Testis (tissue), 2 donors: Measurements from ENCODE around the gene NXPH3.

Source experiments
- CTCF ChIP-seq, 3 experiments: fragments of 450-650 bp in 2 of 3; fragments of 200-600 bp in 1 of 3; sonication (generic) in 1 of 3; IDR thresholded peaks; one replicate each; pipeline ENCODE4 v1.5.1; 2016 to 2019; ENCODE audit warnings: antibody characterized with exemption in 3 of 3, mild to moderate bottlenecking in 2 of 3, moderate library complexity in 1 of 3
- POLR2A ChIP-seq: fragments of 450-650 bp; IDR thresholded peaks from one replicate; pipeline ENCODE4 v1.6.1; 2017; ENCODE audit warnings: antibody characterized with exemption, mild to moderate bottlenecking, moderate library complexity

GRCh38 chr17:49545806-49546545, 29.7 kb upstream of the NXPH3 start:
- TF ChIP-seq CTCF (IDR thresholded peaks at IDR 0.05) (no peak), POLR2A (no peak)
